Right lobe of liver (tissue), 6 donors: ENCODE measurements around the gene TMEM18. TPM values are rescaled to one million over a fixed set of nuclear protein-coding genes. Genes with fewer than 3 reads are reported as not detected.

Experiments
- ATAC-seq, 4 donors: fragments of 200-7000 bp; cut with Tn5 transposase; one replicate each; pipeline ENCODE4 v1.9.1; 2020; ENCODE audit warnings: mild to moderate bottlenecking in 4 of 4, moderate library complexity in 4 of 4
- DNase-seq, 3 donors: peaks; one replicate each; pipeline ENCODE4 v3.0.0-alpha.2; 2020
- H3K27ac ChIP-seq, 3 donors: fragments of 200-600 bp; one replicate each; pipeline ENCODE4 v1.8.0; 2022
- H3K27me3 ChIP-seq, 2 donors: fragments of 200-600 bp; one replicate each; pipeline ENCODE4 v1.8.0; 2022
- H3K36me3 ChIP-seq, 4 donors: fragments of 200-600 bp; sonication (generic) in 1 of 4; one replicate each; pipeline versions ENCODE4 v1.5.1 to v1.8.0; 2017 to 2022; ENCODE audit warnings: control low read depth in 1 of 4
- H3K4me1 ChIP-seq, 4 donors: fragments of 200-600 bp; sonication (generic) in 1 of 4; one replicate each; pipeline versions ENCODE4 v1.5.1 to v1.8.0; 2017 to 2022; ENCODE audit warnings: control low read depth in 1 of 4
- H3K4me3 ChIP-seq, 3 donors: fragments of 200-600 bp; one replicate each; pipeline ENCODE4 v1.8.0; 2022
- H3K9me3 ChIP-seq, 4 donors: fragments of 200-600 bp; sonication (generic) in 1 of 4; one replicate each; pipeline versions ENCODE4 v1.5.1 to v1.8.0; 2017 to 2022; ENCODE audit warnings: control low read depth in 1 of 4
- CTCF ChIP-seq, 4 donors: fragments of 200-600 bp in 3 of 4; fragments of 450-650 bp in 1 of 4; IDR thresholded peaks; one replicate each; pipeline versions ENCODE4 v1.5.1 to v1.8.0; 2016 to 2022; ENCODE audit warnings: antibody characterized with exemption in 4 of 4, mild to moderate bottlenecking in 2 of 4
- POLR2A ChIP-seq: fragments of 450-650 bp; IDR thresholded peaks from one replicate; pipeline ENCODE4 v1.6.1; 2017; ENCODE audit warnings: antibody characterized with exemption, mild to moderate bottlenecking
- WGBS: methylation state at CpG from one replicate; pipeline ENCODE4 v1.1.6; 2018; ENCODE audit warnings: low coverage, low lambda C conversion rate; ENCODE audit not compliant: insufficient coverage; ENCODE audit errors: missing lambda C conversion rate; 5-methylcytosine and 5-hydroxymethylcytosine counted together
- intact Hi-C, 2 donors: fragments of 100-400 bp; cut with DNase I; formaldehyde crosslinking; loops; one replicate each; pipeline versions ENCODE4 v1.11.2 to v1.14.1; 2022
- total RNA-seq, 6 experiments: library from RNA; depleted of rRNA in 2 of 6; stranded (reverse); fragments of >200 nt in 2 of 6; fragmentation: NEBNext Ultra II Directional in 3 of 6; extraction: Animal tissue kit (Norgen Biotek cat#: 25700) in 3 of 6; gene quantifications; one replicate each; pipeline versions ENCODE4 v1.1.0 to v1.2.4, GENCODE V29; 2016 to 2023
- donor health status: DM: no; HTN: yes; CAD: no.
- donor health status: DM: no; HTN: no; CAD: no.
- donor health status: DM: no; HTN: no; CAD: no.
- donor health status: DM: no; HTN: yes; CAD: no.
- donor health status: DM: no; HTN: yes; CAD: no.

The TMEM18 gene
- total RNA-seq, 6 experiments from 2014 or later: 4.2 to 11.4 (median 7.0) TPM

DNA sequence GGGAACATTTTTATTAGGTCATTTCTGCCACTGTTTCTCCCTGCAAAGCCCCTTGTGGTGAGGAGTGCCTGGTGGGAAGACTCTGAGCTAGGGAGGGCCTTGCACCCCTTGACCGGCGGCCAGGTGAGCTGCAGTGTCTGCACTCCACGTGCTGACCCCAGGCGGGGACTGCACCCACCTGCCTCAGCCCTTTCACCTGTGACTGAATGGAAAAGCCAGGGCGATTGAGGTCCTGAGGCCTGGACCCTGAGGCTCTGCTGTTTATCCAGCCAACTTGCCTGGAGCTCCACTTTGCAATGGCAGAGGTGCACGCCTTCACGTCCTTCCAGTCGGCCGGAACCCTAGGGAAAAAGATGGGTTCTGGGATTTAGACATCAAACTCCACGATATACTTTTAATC lies 53.1 kb downstream of the TMEM18 start:
- intact Hi-C loops: no loop called here
- 78% methylated on average over 5 of the region's 10 CpGs for WGBS

GRCh38 chr2:623130-623922 lies 53.9 kb downstream of the TMEM18 start:
- Histone ChIP-seq H3K4me3 (no peak overlapping the region), H3K9me3 (no peaks in the 10 kb centered on the region), H3K4me1 (no peaks in the 10 kb centered on the region), H3K36me3 (no peaks in the 10 kb centered on the region), H3K27me3 (no peaks in the 10 kb centered on the region), H3K27ac (no peak overlapping the region)
- DNase-seq: no peak
- ATAC-seq: no peak
- intact Hi-C loops: no loop called here
- WGBS: 81% methylated on average over 7 of the region's 13 CpGs
- TF ChIP-seq POLR2A (no peak), CTCF (IDR thresholded peaks at IDR 0.05) (no peak)

More for the DNA sequence above, 53.1 kb downstream of the TMEM18 start:
- no peaks in the 10 kb centered on the region for H3K9me3 ChIP-seq
- no peak for TF ChIP-seq POLR2A
- no peak for TF ChIP-seq CTCF (IDR thresholded peaks at IDR 0.05)
- DNase-seq (no peak), ATAC-seq (no peak)
- H3K4me3 ChIP-seq: no peak overlapping the region
- H3K27ac ChIP-seq: no peak overlapping the region
- H3K27me3 ChIP-seq: no peaks in the 10 kb centered on the region
- no peaks in the 10 kb centered on the region for H3K36me3 ChIP-seq
- H3K4me1 ChIP-seq: no peaks in the 10 kb centered on the region

DNA sequence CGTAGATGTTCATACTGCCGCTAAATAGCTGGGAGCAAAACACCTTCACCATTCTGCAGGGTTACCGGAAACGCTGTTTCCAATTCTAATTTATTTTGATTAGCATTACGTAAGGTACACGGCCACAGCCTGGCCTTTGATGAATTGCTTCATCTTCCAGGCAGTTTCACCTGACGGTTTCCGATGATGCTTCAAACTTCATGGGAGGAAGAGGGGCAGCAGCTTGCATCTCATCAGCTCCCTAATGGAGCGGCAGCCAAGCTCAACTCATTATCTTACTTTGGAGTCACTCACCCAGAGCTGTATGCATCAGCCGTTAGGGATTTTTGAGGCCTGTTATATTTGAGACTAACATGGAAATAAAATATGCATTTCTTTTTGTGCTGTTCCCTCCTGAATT lies 54.8 kb downstream of the TMEM18 start:
- no peak overlapping the region for H3K4me3 ChIP-seq
- no peaks in the 10 kb centered on the region for H3K27me3 ChIP-seq
- intact Hi-C loops: no loop called here
- ATAC-seq (no peak), DNase-seq (no peak)
- H3K36me3 ChIP-seq: no peaks in the 10 kb centered on the region
- H3K9me3 ChIP-seq: no peaks in the 10 kb centered on the region
- H3K4me1 ChIP-seq: no peaks in the 10 kb centered on the region
- no peak for TF ChIP-seq CTCF (IDR thresholded peaks at IDR 0.05)
- no peak for TF ChIP-seq POLR2A
- H3K27ac ChIP-seq: no peak overlapping the region
- 72% methylated on average over 9 of the region's 10 CpGs for WGBS

DNA sequence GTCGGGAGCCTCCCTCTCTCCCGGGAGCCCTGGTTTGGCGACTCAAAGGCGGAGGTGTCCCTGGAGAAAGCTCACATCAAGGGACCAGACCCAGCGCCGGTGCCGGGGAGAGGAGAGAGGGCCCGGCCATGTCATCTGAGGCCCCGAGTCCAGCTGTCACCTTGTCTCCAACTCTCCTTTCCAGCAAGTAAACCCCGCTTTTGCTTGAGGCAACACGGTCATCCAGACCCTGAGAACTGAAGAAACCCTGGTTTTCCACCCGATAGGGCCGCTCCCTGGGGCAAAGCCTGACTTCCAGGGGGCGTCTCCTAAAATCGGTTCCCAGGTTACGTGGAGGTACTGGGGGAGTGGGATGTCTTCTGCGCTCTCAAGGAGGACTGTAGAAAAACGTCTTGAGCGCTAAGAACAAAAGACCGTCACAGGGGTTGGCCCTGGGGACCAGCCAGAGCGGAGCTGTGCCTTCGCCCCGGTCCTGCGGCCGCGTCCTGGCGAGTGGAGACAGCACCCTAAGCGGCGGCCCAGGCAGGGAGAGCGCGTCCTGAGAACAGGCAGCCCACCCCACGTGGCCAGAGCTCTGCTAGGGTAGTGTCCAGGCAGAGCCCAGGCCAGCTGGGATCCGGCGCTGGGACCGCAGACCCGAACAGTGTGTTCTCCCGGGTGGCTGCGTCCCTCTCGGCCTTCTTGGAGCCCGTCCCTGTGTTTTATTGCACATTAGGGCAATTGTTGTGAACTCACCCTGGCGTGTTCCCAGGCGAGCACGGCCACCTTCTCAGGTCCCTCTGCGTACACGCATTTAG lies 55.7 kb downstream of the TMEM18 start:
- ATAC-seq (peak in 1 of 4 donors; percentile 36), DNase-seq (no peak)
- no peaks in the 10 kb centered on the region for H3K36me3 ChIP-seq
- H3K27ac ChIP-seq: no peak overlapping the region
- WGBS: 89% methylated on average over 16 of the region's 45 CpGs
- no peaks in the 10 kb centered on the region for H3K27me3 ChIP-seq
- no peaks in the 10 kb centered on the region for H3K9me3 ChIP-seq
- H3K4me1 ChIP-seq: no peaks in the 10 kb centered on the region
- H3K4me3 ChIP-seq: no peak overlapping the region
- TF ChIP-seq CTCF (IDR thresholded peaks at IDR 0.05): no peak
- TF ChIP-seq POLR2A: no peak
- intact Hi-C loops: no loop called here
